Esophagus muscularis mucosa (tissue), 4 donors: Measurements from ENCODE around the gene GIMAP6.

ENCODE experiments used
- CTCF ChIP-seq, 3 experiments: fragments of 200-600 bp in 2 of 3; fragments of 450-650 bp in 1 of 3; sonication (generic) in 2 of 3; IDR thresholded peaks; one replicate each; pipeline ENCODE4 v1.5.1; 2017 to 2019; ENCODE audit warnings: antibody characterized with exemption in 3 of 3, mild to moderate bottlenecking in 2 of 3, moderate library complexity in 1 of 3
- EP300 ChIP-seq: sonication (generic); formaldehyde crosslinking; IDR thresholded peaks from one replicate; pipeline ENCODE4 v1.6.1; 2017; ENCODE audit warnings: antibody characterized with exemption
- POLR2A ChIP-seq: fragments of 450-650 bp; IDR thresholded peaks from one replicate; pipeline ENCODE4 v1.6.1; 2017; ENCODE audit warnings: antibody characterized with exemption, moderate library complexity, mild to moderate bottlenecking, low read depth
- POLR2AphosphoS5 ChIP-seq, 2 donors: sonication (generic); formaldehyde crosslinking; IDR thresholded peaks; one replicate each; pipeline ENCODE4 v1.6.1; 2017; ENCODE audit warnings: antibody characterized with exemption in 2 of 2

GRCh38 chr7:150648353-150649079, 16.3 kb upstream of the GIMAP6 start:
- TF ChIP-seq POLR2AphosphoS5 (IDR thresholded peaks at IDR 0.05) (no peak), CTCF (IDR thresholded peaks at IDR 0.05) (no peak), POLR2A (no peak), EP300 (no peak)
